HG02970 (cell line): ENCODE measurements around the gene F2R.

Experiments used
- ATAC-seq: cut with Tn5 transposase; IDR thresholded peaks from one replicate; pipeline ENCODE4 v1.9.1; 2021; ENCODE audit warnings: mild to moderate bottlenecking, moderate library complexity, moderate number of reproducible peaks; ENCODE audit not compliant: unreplicated experiment, low FRiP score

F2R gene

DNA sequence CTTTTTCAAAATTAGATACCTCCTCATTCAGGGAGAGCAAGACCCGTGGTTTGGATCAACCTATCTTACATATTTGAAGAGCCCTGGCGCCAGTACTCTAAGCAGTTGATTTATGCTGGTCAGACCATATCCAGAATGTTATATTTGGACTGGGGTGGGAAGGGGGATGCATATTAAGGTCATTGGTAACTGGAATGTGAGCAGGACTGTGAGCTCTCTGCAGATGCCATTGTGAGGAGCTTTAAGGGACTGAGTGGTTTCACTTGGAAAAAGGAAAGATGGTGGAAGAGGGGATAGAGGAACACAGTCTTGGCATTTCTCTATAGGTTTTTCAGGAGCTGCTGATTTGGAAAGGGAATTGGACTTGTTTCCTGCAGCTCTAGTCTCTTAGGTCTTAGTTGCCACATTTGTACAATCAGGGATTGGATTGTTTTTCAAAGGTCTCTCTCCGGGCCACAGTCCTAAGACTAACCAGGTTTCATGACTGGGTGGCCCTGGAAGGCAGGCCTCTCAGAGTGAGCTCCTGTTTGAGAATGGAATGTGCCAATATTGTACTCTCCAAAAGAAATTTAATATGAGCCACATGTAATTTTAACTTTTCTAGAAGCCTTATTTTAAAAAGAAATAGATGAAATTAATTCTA, 25.8 kb upstream of the F2R start:
- no peak for ATAC-seq

DNA sequence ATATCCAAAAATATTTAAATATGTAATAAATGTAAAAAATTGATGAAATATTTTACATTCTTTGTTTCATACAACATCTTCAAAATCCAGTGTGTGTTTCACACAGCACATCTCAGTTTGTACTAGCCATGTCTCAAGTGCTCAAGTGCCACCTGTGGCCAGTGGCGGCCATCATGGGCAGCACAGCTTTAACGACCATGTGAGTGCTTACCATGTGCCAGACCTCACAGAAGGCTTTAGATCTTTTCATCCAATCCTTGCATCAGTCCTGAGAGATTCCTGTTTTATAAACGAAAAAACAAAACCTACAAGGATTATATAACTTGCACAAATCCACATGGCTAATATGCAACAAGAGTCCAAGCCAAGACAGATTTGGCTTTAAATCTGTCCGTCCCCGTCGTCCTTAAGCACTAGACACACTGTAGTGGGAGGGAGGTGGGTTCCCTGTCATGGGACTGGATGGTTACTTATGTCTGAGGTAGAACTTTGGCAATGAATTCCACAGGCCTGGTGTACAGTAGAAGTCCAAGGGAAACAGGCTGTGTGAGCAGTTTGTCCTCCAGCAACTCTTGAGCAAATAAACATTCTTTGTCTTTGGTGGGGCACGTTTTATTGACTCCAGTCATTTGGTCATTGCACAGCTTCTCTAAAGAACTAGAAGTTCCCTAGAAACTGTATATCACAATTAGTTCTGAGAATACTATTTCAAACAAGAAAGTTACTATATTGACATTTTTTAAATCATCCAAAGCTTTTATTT, 25.0 kb upstream of the F2R start:
- ATAC-seq: no peak

- no peak for ATAC-seq
Observed at GRCh38 chr5:76691467-76692273, 24.3 kb upstream of the F2R start.

- no peak for ATAC-seq
Observed at GRCh38 chr5:76692274-76692540, 23.7 kb upstream of the F2R start.

DNA sequence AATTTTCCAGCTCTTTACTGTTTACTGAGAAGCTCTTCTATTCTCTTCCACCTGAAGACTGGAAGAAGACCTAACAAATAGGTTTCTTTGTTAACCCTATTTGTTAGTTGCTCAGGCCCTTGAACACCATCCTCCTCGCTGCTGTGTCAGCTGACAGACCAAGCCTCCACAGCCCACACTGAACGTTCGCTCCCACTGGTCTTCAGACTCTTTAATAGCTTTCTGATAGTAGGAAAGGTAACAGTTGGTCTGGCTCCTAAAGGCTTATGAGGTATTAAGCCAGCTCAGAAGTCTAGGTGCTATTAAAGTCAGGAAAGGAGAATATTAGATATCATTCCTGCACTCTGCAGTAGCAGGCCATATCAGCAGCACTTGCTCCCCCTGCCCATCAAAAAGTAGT, 23.3 kb upstream of the F2R start:
- no peak for ATAC-seq

- no peak for ATAC-seq
Observed at GRCh38 chr5:76693141-76693540, 22.8 kb upstream of the F2R start.

GRCh38 chr5:76694317-76694716, 21.6 kb upstream of the F2R start:
- ATAC-seq: no peak

- ATAC-seq: no peak
Observed at GRCh38 chr5:76695346-76695745, 20.6 kb upstream of the F2R start.

DNA sequence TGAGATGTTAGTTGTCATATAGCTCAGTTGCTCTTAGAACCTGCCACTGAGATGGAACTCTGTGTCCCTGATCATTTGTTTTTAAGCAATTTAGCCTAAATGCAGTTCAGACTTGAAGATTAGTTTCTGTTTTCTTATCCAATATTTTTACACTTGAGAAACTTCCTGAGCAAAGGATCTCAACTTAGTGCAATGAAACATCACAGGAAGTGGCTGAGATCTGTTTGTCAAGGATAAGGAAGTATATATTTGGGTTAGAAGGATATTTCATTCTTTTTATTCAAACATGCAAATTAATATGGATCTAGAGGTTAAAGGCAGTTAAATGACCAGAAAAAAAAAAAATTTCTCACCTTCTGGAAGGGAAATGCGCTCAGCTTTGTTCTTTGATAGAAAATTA, 19.7 kb upstream of the F2R start:
- no peak for ATAC-seq

DNA sequence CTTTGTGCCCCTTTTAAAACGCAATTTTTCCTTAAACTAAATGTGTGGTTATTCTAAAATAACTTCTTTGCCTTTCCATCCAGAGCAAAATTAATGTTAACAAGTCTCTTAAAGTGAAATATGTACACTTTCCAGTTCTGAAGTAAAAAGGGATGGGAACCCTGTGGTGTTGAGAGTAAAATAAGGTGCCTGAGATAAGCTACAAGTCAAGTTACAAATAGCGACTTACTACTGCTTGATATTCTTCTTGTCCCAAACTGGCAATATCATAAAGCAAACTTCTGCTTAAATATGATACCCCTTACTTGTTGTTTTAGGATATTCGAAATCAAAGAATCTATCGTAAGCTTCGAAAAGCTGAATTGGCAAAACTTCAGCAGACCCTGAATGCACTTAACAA, 18.3 kb upstream of the F2R start:
- ATAC-seq: no peak

- no peak for ATAC-seq
Observed at GRCh38 chr5:76700571-76700970, 15.4 kb upstream of the F2R start.

- ATAC-seq: no peak
Observed at GRCh38 chr5:76701298-76701697, 14.6 kb upstream of the F2R start.

- ATAC-seq: no peak
Observed at GRCh38 chr5:76703707-76704106, 12.2 kb upstream of the F2R start.

DNA sequence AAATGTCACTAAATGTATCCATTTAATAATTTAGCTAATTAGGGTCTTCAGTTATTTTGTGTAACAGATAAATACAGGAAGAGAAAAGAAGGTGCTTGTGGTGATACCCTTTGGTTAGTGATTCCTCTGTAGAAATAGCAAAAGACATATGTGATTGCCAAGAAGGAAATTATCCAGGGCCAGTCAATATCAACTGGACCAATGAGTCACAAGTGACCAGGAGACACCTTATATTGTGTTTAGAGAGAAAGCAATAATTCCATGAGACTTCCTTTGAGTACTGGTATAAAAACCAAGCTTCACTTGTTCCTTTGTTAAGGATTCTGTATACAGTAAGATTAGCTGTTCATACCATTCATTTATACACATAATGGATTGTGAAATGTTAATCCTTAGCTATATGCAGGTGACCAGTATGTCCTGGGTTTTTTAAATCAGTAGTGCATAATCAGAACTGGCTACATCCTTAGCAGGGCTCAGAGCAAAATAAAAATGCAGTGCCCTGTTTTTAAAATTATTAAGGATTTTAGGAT, 11.7 kb upstream of the F2R start:
- ATAC-seq: no peak

- ATAC-seq: no peak
Observed at GRCh38 chr5:76705574-76705973, 10.4 kb upstream of the F2R start.

GRCh38 chr5:76709762-76710161, 6.2 kb upstream of the F2R start:
- ATAC-seq: no peak

DNA sequence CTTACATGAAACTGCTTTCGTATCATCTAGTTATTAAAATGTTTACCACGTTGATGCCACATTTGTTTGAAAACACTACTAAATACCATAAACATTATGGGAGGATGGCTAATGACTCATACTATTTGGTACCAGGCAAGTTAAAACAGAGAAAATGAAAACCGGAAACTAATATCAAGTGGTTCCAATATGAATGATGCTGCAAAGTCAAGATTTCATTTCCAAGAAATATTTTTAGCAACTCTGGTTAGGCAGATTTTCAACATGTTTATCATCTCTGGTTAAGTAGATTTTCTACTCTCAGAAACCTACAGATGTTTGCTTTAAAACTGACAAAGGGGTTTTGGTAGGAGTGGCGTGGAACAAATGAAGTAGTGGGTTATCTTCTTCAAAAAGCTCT, 4.9 kb upstream of the F2R start:
- no peak for ATAC-seq

- ATAC-seq: peak; percentile 6
Observed at GRCh38 chr5:76714751-76715485, 1.0 kb upstream of the F2R start.

DNA sequence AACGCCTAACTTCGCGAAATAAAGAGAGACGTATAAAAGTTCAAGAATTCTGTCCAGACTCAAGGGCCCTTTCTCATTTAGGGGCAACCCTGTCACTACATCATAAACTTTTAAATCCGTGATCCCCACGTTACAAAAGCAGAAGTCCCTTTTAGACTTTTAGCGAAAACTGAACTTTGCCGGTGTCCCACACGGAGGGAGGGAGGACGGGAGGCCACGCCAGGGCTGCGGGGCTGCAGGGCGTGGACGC, 515 bp upstream of the F2R start:
- ATAC-seq: no peak

GRCh38 chr5:76716456-76717157, 681 bp downstream of the F2R start:
- no peak for ATAC-seq
